ENCODE measurements around the gene COL15A1.

COL15A1 gene

DNA sequence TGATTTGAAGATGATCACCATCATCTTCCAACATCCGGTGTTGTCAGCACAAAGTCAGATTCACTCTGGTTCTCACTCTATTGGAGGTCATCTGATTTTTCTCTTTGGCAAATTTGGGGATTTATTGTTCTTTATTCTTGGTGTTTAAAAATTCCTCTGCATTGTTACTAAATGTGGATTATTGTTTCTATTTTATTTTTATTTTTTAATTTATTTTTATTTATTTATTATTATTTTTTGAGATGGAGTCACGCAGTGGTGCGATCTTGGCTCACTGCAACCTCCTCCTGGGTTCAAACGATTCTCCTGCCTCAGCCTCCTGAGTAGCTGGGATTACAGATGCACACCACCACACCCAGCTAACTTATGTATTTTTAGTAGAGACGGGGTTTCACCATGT, 88.3 kb downstream of the COL15A1 start:
- TF ChIP-seq, protein P1, sequence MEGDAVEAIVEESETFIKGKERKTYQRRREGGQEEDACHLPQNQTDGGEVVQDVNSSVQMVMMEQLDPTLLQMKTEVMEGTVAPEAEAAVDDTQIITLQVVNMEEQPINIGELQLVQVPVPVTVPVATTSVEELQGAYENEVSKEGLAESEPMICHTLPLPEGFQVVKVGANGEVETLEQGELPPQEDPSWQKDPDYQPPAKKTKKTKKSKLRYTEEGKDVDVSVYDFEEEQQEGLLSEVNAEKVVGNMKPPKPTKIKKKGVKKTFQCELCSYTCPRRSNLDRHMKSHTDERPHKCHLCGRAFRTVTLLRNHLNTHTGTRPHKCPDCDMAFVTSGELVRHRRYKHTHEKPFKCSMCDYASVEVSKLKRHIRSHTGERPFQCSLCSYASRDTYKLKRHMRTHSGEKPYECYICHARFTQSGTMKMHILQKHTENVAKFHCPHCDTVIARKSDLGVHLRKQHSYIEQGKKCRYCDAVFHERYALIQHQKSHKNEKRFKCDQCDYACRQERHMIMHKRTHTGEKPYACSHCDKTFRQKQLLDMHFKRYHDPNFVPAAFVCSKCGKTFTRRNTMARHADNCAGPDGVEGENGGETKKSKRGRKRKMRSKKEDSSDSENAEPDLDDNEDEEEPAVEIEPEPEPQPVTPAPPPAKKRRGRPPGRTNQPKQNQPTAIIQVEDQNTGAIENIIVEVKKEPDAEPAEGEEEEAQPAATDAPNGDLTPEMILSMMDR (IDR thresholded peaks at IDR 0.05; ENCODE audit: low read depth, low read length, missing control alignments): no peak
- no peak for DNase-seq (ENCODE audit: low read depth)
- no peak overlapping the region for H3K4me3 ChIP-seq (ENCODE audit: low read depth, low read length)

DNA sequence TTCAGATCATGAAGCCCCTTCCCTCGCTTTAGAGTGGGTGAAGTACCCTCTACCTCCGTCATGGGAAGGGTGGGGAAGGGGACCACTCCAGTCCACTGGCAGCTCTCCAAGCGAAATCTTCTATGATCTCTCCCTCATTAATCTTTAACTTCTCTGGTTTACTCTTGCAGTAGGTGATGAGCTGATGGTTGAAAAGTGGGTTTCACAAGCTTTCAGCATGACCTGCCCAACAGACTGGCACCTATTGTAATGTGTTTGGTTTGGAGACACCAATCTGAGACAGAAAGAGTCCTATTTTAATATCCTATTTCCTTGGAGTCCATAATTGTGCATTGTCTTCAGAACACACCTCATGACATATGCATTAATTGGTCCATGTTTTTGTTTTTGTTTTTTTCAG, 90.4 kb downstream of the COL15A1 start:
- TF ChIP-seq, protein P1 (IDR thresholded peaks at IDR 0.05; ENCODE audit: low read depth, low read length, missing control alignments): no peak
- DNase-seq (ENCODE audit: low read depth): no peak
- H3K4me3 ChIP-seq (ENCODE audit: low read depth, low read length): no peak overlapping the region

DNA sequence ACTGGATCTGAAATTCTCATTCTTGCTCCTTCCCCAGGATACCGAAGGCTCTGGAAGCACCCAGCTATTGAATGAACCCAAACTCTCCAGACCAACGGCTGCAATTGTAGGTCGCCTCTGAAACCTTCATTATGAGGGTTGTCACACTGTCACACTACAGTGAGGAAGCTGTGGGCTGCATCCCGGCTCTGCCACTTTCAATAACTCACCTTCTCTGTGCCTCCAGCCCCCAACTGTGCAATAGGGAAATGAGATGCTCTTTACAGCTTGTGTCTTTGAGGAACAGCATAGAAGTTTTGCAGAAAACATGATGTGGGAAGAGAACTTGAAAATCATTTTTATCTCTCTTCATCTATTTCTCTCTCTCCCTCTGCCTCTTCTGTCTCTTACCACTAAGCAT, 91.6 kb downstream of the COL15A1 start:
- TF ChIP-seq, protein P1 (IDR thresholded peaks at IDR 0.05; ENCODE audit: low read depth, low read length, missing control alignments): no peak
- H3K4me3 ChIP-seq (ENCODE audit: low read depth, low read length): no peak overlapping the region
- no peak for DNase-seq (ENCODE audit: low read depth)

DNA sequence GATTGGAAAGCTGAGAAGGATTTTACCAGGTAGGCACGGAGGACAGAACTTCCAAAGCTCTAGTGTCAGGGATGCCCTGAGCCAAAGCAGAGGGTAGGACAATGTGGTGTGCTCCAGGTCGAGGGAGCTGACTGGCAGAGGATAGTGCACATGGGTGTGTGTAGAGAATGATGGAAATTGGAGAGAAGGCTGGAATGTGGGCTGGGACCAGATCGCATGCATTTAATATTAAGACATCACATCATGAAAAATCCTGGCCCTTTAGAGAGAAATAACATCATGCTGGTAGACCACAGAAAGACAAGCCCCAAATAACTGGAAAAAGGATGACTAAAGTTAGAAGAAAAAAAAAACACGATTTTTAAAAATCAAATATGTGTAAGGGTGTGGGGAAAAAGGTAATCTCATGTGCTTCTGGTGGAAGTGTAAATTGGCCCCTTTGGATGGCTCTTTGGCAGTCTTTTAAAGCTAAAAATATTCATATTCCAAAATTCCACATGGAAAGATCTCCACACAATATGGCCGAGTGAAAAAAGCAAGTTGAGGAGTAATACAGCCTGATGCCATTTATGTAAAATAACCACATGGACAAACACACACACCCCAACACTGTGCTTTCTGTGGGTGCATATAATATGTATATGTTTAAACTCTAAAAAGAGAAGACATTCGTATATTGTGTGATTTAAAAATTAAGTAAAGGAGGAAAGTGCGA, 94.2 kb downstream of the COL15A1 start:
- TF ChIP-seq, protein P1 (IDR thresholded peaks at IDR 0.05; ENCODE audit: low read depth, low read length, missing control alignments): no peak
- DNase-seq (ENCODE audit: low read depth): no peak
- no peak overlapping the region for H3K4me3 ChIP-seq (ENCODE audit: low read depth, low read length)

- DNase-seq (ENCODE audit: low read depth): no peak
- no peak overlapping the region for H3K4me3 ChIP-seq (ENCODE audit: low read depth, low read length)
- TF ChIP-seq, protein P1 (IDR thresholded peaks at IDR 0.05; ENCODE audit: low read depth, low read length, missing control alignments): no peak
Observed at GRCh38 chr9:99038484-99038820, 94.7 kb downstream of the COL15A1 start.

DNA sequence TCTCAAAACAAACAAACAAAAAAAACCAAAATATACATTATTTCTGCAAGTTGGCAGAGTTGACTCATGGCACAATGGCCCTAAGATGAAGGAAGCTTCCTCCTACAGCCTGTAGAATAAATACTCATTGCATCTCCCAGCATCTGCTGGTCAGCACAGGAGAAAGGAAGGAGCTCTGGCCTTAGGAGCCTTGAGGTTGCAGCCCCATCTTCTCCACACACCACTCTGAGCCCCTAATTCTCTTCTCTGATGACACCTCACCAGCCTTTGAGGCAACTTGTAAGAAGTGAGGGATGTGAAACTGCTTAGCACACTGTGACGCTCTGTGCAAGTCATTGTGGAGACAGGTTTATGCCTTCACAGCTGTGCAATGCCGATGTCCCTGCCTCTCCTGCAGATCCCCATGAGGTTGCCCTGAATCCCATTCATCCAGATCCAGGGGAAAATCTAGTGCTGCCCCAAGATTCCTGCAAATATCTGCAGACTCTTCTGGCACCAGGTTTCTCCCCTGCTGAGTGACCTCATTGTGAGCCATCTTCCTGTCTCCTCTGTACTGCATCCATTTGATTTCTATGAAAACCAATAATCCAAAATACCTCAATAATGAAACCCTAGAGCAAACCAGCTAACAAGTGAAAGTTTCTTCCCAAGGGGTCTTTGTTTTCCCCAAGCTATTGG, 95.9 kb downstream of the COL15A1 start:
- DNase-seq (ENCODE audit: low read depth): no peak

More for the DNA sequence above, 95.9 kb downstream of the COL15A1 start:
- TF ChIP-seq, protein P1 (IDR thresholded peaks at IDR 0.05; ENCODE audit: low read depth, low read length, missing control alignments): no peak
- no peak overlapping the region for H3K4me3 ChIP-seq (ENCODE audit: low read depth, low read length)

Measured in GM12864 (cell line).